22Rv1 (cell line): ENCODE measurements around the gene RANBP17.

Source experiments
- H3K27ac ChIP-seq: fragments of 450-650 bp; 2 replicates; pipeline ENCODE4 v1.5.1; 2017
- ZFX ChIP-seq: fragments of 450-650 bp; IDR thresholded peaks from 2 replicates; pipeline ENCODE4 v1.6.1; 2017; ENCODE audit warnings: antibody characterized with exemption, borderline replicate concordance
- TF ChIP-seq, protein P1 (sequence below): fragments of 450-650 bp; IDR thresholded peaks from 2 replicates; pipeline ENCODE4 v1.5.1; 2017; ENCODE audit warnings: mild to moderate bottlenecking

Gene RANBP17

DNA sequence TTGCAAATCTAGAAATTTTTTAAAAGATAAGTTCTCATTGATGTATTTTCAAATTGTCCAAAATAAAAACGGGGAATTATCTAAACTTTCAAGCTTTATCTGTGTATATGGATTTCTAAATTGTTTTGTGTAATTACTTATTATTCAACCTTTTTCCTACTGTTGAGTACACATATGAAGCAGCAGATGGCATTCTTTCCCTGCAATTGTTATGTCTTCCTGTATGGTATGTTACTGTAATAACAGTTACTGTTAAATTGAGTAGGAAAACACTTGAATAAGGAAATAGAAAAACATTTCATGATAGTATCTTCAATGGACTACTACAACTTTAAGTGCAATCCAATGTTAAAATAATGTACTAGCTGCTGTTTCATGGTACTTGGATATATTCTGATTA is 124.8 kb downstream of the RANBP17 start:
- TF ChIP-seq ZFX, result no peak
- TF ChIP-seq, protein P1, sequence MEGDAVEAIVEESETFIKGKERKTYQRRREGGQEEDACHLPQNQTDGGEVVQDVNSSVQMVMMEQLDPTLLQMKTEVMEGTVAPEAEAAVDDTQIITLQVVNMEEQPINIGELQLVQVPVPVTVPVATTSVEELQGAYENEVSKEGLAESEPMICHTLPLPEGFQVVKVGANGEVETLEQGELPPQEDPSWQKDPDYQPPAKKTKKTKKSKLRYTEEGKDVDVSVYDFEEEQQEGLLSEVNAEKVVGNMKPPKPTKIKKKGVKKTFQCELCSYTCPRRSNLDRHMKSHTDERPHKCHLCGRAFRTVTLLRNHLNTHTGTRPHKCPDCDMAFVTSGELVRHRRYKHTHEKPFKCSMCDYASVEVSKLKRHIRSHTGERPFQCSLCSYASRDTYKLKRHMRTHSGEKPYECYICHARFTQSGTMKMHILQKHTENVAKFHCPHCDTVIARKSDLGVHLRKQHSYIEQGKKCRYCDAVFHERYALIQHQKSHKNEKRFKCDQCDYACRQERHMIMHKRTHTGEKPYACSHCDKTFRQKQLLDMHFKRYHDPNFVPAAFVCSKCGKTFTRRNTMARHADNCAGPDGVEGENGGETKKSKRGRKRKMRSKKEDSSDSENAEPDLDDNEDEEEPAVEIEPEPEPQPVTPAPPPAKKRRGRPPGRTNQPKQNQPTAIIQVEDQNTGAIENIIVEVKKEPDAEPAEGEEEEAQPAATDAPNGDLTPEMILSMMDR, result no peak; the same call in 1 of the 2 replicates
- H3K27ac ChIP-seq, result no peak overlapping the region

DNA sequence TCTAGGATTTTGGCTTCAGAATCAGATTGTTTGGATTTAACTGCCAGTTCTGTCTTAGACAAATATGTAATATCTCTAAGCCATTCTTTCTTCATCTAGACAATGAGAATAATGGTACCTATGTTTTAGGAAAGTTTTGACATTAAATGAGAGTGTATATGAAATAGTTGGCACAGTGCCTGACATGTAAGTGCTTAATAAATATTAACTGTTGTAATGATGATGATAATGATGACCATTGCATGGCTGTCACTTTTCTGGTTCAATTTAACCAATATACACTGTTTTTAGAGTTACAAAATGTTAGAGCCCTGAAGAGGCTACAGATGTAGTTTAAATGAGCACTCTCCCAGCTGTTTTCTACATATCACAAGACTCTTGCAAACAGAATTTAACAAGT is 131.7 kb downstream of the RANBP17 start:
- TF ChIP-seq, protein P1, result no peak
- no peak for TF ChIP-seq ZFX
- no peak overlapping the region for H3K27ac ChIP-seq

- no peak overlapping the region for H3K27ac ChIP-seq
- TF ChIP-seq ZFX, result no peak
- TF ChIP-seq, protein P1, result no peak
These were observed 148.3 kb downstream of the RANBP17 start for GRCh38 chr5:171010086-171010485.

GRCh38 chr5:171010816-171011215 is 149.0 kb downstream of the RANBP17 start:
- TF ChIP-seq, protein P1, result no peak
- no peak overlapping the region for H3K27ac ChIP-seq

- TF ChIP-seq, protein P1, result no peak
- TF ChIP-seq ZFX, result no peak
- H3K27ac ChIP-seq, result no peak overlapping the region
These were observed 161.7 kb downstream of the RANBP17 start for GRCh38 chr5:171023508-171023907.

DNA sequence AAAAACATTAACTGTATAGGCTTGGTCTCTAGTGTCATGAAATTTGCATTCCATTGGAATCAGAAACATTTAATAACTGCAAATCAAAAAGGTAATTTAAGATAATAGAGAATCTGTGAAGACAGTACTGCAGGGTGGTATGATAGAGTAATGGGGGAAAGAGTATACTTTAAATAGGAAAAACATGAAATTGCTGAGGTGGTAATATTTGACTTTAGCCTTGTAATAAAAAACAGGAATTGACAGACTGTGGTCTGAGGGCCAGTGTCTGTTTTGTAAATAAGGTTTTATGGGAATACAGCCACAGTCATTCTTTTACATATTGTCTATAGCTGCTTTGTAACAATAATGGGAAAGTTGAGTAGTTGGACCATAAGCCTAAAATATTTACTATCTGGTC is 162.3 kb downstream of the RANBP17 start:
- no peak overlapping the region for H3K27ac ChIP-seq
- TF ChIP-seq, protein P1, result no peak
- TF ChIP-seq ZFX, result no peak

GRCh38 chr5:171029401-171029800 is 167.6 kb downstream of the RANBP17 start:
- TF ChIP-seq, protein P1, result no peak
- no peak for TF ChIP-seq ZFX
- no peak overlapping the region for H3K27ac ChIP-seq
